Vagina (tissue), 2 donors: Measurements from ENCODE around the gene CALM3.

Source experiments
- CTCF ChIP-seq, 3 experiments: fragments of 450-650 bp in 2 of 3; fragments of 200-600 bp in 1 of 3; sonication (generic) in 1 of 3; IDR thresholded peaks; one replicate each; pipeline ENCODE4 v1.5.1; 2017 to 2019; ENCODE audit warnings: antibody characterized with exemption in 3 of 3, mild to moderate bottlenecking in 2 of 3, moderate library complexity in 2 of 3
- POLR2A ChIP-seq, 2 donors: fragments of 450-650 bp; IDR thresholded peaks; one replicate each; pipeline ENCODE4 v1.6.1; 2017; ENCODE audit warnings: antibody characterized with exemption in 2 of 2, mild to moderate bottlenecking in 2 of 2, moderate library complexity in 2 of 2
- POLR2AphosphoS5 ChIP-seq, 2 donors: sonication (generic); formaldehyde crosslinking; IDR thresholded peaks; one replicate each; pipeline ENCODE4 v1.9.0; 2017; ENCODE audit warnings: antibody characterized with exemption in 2 of 2, mild to moderate bottlenecking in 2 of 2, low read depth in 1 of 2; ENCODE audit not compliant: insufficient read depth in 1 of 2

GRCh38 chr19:46646402-46646801, 45.3 kb downstream of the CALM3 start:
- TF ChIP-seq CTCF (IDR thresholded peaks at IDR 0.05) (no peak), POLR2A (IDR thresholded peaks at IDR 0.05) (no peak), POLR2AphosphoS5 (IDR thresholded peaks at IDR 0.05; ENCODE audit: insufficient read depth in 1 of 2, low read depth in 1 of 2) (no peak)
